ENCODE measurements around the gene PTPN23.

DNA sequence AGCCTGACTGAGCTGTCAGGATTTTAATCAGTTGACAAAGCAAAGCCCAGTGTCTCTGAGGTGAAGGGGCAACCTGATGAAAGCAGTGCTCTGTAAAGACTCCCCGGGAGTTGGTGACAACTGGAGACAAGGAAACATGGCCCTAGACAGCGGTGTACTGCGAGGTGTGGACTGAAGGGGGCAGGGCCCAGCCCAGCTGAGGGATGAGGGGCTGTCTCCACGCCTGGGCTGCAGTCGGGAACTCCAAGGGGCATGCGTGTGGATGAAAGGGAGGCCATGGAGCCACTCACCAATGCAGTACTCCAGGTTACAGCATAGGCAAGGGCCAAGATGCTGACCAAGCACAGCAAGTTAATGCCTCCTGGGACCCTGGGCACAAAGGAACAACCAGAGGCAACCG lies 49.8 kb downstream of the PTPN23 start:
- TF ChIP-seq CTCF (conservative IDR thresholded peaks at IDR 0.05; ENCODE audit: low read length): no peak
- TF ChIP-seq EZH2phosphoT487 (IDR thresholded peaks at IDR 0.05; ENCODE audit: borderline replicate concordance, low read depth, low read length): no peak
